Left renal pelvis (tissue), 4 donors: ENCODE measurements around the gene OXLD1. TPM values are rescaled to one million over a fixed set of nuclear protein-coding genes. Genes with fewer than 3 reads are reported as not detected.
A peak's percentile ranks its signal among the peaks of the same experiment; 100 is the strongest.

Source experiments
- DNase-seq, 4 donors: peaks; one replicate each; pipeline ENCODE4 v3.0.0-alpha.2; 2013; ENCODE audit warnings: low read depth in 4 of 4, low spot score in 3 of 4
- polyA plus RNA-seq, 4 donors: library from polyadenylated mRNA; unstranded; fragments of 120-200 nt; gene quantifications; one replicate each; pipeline ENCODE4 v1.2.1, GENCODE V29; 2013; ENCODE audit not compliant: insufficient read length in 4 of 4

Gene OXLD1
- polyA plus RNA-seq, 4 donors, result 9.6 to 21.6 (median 12.3) TPM

- peak; percentile 77 to 88 (median 78) for DNase-seq
These were observed 36.7 kb upstream of the OXLD1 start, which contains the start of gene MRPL12 for GRCh38 chr17:81702934-81703746. MRPL12 (plus strand) TSS chr17:81703367; CDS start chr17:81703502, 135 bp downstream.

- DNase-seq, result no peak
These were observed 35.1 kb upstream of the OXLD1 start for GRCh38 chr17:81701288-81702071.

GRCh38 chr17:81700353-81701287, 34.2 kb upstream of the OXLD1 start:
- DNase-seq, result no peak

DNA sequence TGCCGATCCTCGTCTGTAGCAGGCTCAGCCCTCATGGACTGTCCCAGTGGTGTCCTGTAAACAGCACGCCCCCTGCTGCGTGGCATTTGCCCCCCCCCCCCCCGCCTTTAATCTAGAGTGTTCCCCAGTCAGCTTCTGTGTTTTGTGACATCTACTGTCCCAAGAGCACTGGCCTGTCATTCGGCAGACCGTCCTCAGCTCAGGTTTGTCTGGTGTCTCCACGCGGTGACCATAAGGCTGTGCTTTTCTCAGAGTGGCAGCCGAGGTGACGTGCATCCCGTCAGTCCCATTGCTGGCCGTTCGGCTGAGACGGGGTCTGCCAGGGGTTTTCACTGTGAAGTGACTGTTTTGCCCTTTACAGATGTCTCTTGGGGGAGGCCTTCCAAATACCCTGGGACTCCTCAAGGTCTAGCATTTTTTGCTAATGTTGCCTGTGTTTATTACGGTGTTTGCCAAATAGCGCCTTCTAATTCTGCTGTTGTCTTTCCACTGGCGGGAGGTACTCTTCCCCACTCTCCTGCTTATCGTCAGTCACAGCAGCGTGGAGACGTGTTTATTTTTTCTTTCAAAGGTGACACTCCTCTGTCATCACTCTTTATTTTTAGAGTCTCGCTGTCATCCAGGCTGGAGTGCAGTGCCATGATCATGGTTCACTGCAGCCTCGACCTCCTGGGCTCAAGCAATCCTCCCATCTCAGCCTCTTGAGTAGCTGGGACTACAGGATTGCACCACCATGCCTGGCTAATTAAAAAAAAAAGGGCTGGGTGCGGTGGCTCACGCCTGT, 31.0 kb upstream of the OXLD1 start:
- DNase-seq, result no peak

GRCh38 chr17:81696218-81696941, 30.0 kb upstream of the OXLD1 start:
- no peak for DNase-seq

DNA sequence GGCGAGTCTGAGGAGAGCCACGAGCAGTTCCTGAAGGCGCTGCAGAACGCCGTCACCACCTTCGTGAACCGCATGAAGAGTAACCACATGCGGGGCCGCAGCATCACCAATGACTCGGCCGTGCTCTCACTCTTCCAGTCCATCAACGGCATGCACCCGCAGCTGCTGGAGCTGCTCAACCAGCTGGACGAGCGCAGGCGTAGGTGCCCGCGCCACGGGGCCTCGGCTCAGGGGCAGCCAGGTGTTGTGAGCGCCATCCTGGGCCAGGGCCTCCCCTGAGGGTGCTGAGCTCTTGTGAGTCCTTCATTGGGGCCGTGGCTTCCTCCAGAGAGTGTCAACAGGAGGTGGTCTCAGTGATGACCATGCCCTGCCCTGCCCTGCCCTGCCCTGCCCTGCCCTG, 29.4 kb upstream of the OXLD1 start:
- no peak for DNase-seq

DNA sequence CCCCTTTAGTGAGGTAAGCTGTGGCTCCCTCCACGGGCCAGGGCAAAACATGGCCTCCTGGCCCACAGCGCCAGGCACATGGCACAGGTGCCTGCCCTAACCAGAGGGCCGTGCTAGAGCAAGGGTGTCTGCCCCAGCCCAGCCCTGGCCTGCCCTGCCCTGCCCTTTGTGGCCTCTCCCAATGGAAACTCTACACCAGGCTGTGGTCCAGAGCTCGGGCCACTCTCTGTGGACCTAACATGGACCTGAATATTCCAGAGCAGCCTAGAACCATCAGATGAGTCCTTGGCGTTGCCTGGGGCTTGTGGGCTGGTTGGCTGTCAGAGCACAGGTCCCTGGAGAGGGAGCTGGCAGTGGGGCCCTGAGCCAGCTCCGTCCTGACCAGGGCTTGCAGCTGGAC, 28.8 kb upstream of the OXLD1 start:
- no peak for DNase-seq

GRCh38 chr17:81694810-81695209, 28.4 kb upstream of the OXLD1 start:
- DNase-seq, result no peak

DNA sequence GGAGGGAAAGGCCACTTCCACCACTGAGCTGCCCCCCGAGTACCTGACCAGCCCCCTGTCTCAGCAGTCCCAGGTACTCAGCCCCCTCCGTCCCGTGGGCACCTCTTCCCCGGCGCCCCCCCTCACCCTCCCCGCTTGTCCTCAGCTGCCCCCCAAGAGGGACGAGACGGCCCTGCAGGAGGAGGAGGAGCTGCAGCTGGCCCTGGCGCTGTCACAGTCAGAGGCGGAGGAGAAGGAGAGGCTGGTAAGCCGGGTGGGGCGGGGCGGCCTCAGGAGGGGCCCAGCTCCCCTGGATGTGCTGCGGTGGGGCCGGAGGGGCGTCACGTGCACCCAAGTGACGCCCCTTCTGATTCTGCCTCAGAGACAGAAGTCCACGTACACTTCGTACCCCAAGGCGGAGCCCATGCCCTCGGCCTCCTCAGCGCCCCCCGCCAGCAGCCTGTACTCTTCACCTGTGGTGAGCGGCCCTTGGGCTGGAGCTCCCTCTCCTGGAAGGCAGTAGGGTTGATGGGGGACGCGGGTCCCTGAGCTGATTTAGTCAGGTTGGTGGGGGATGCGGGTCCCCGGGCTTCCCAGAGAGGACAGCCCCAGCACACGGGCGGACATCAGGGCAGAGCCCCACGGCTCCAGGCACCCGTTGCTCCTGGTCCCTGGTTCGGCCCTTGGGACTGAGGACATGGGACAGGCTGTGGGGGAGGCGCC, 27.3 kb upstream of the OXLD1 start:
- DNase-seq, result no peak

DNA sequence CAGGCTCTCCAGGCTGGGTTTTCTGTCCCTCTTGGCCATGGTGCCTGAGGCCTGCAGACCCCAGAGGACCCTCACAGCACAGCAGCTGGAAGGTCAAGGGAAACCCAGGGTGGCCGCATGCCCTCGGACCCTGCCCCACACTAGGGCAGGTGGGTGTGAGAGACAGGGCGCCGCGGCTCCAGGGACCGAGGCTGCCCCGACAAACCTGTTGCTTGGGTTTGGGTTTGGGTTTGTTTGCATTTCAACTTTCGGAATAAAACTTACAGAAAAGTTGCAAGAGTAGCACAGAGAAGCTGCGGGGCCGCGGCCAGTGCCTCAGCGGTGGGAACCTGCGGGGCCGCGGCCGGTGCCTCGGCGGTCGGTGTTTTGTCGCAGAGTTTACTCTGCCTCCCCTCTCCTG, 25.2 kb upstream of the OXLD1 start:
- no peak for DNase-seq

GRCh38 chr17:81691196-81691595, 24.8 kb upstream of the OXLD1 start:
- DNase-seq, result no peak

GRCh38 chr17:81690549-81690948, 24.1 kb upstream of the OXLD1 start:
- DNase-seq, result no peak

GRCh38 chr17:81690066-81690465, 23.7 kb upstream of the OXLD1 start:
- no peak for DNase-seq

GRCh38 chr17:81688616-81689015, 22.2 kb upstream of the OXLD1 start:
- no peak for DNase-seq

GRCh38 chr17:81687770-81688541, 21.6 kb upstream of the OXLD1 start:
- no peak for DNase-seq

GRCh38 chr17:81686614-81687013, 20.2 kb upstream of the OXLD1 start:
- DNase-seq, result no peak

- DNase-seq, result no peak
These were observed 18.7 kb upstream of the OXLD1 start for GRCh38 chr17:81685108-81685507.

GRCh38 chr17:81684442-81684911, 18.1 kb upstream of the OXLD1 start:
- DNase-seq, result no peak
